GM12878 (cell line): ENCODE results near the gene PSMB8.

ENCODE experiments used
- CREB1 ChIP-seq: IDR thresholded peaks from 2 replicates; pipeline ENCODE4 v1.6.1; 2012; ENCODE audit warnings: low read depth, mild to moderate bottlenecking, inconsistent platforms
- ESRRA ChIP-seq: IDR thresholded peaks from 2 replicates; pipeline ENCODE4 v1.6.1; 2012; ENCODE audit warnings: mild to moderate bottlenecking, low read length, improper control_type of control experiment
- MXI1 ChIP-seq: fragments of 150-350 bp; IDR thresholded peaks from 2 replicates; pipeline ENCODE4 v1.6.1; 2011; ENCODE audit warnings: low read depth, mild to moderate bottlenecking, inconsistent platforms, low read length, improper control_type of control experiment
- POLR2AphosphoS5 ChIP-seq: IDR thresholded peaks from 2 replicates; pipeline ENCODE4 v1.6.1; 2011; ENCODE audit warnings: mild to moderate bottlenecking, low read length, inconsistent platforms
- RAD21 ChIP-seq: IDR thresholded peaks from 2 replicates; pipeline ENCODE4 v1.6.1; 2011; ENCODE audit warnings: mild to moderate bottlenecking, low read depth, low read length, moderate library complexity; ENCODE audit not compliant: insufficient read depth
- RFX5 ChIP-seq: IDR thresholded peaks from 2 replicates; pipeline ENCODE4 v1.6.1; 2011; ENCODE audit warnings: low read depth, low read length, improper control_type of control experiment

GRCh38 chr6:32815115-32815514 lies 28.7 kb downstream of the PSMB8 start:
- TF ChIP-seq POLR2AphosphoS5 (no peak), CREB1 (no peak), ESRRA (no peak), MXI1 (no peak), RAD21 (no peak), RFX5 (no peak)
